CD4-positive, alpha-beta T cell (primary cell): Measurements from ENCODE around the gene COX19. TPM values are rescaled to one million over a fixed set of nuclear protein-coding genes. Genes with fewer than 3 reads are reported as not detected.
A peak's percentile ranks its signal among the peaks of the same experiment; 100 is the strongest.

Source experiments
- ATAC-seq: fragments of 200-7000 bp; cut with Tn5 transposase; one replicate; pipeline ENCODE4 v1.10.0; 2022; ENCODE audit warnings: mild to moderate bottlenecking; ENCODE audit not compliant: poor library complexity
- CTCF ChIA-PET: fragments of 350-600 bp; sonication (Branson Sonifier 250); formaldehyde crosslinking; loops from one replicate; lab custom pipeline; 2021; ENCODE audit warnings: antibody characterized with exemption, inconsistent platforms; lab: Charles Lee
- POLR2A ChIA-PET: fragments of 350-600 bp; sonication (Branson Sonifier 250); formaldehyde crosslinking; loops from one replicate; lab custom pipeline; 2021; ENCODE audit warnings: antibody characterized with exemption, inconsistent platforms; lab: Charles Lee
- DNase-seq, 14 experiments: peaks; one replicate each; pipeline ENCODE4 v3.0.0-alpha.2; 2013 to 2020; ENCODE audit warnings: mixed read lengths in 2 of 14
- H3K27ac ChIP-seq, 2 donors: one replicate each; pipeline versions ENCODE4 v1.5.1 to v1.7.0; 2013; ENCODE audit warnings: low read length in 2 of 2, low read depth in 1 of 2, mild to moderate bottlenecking in 1 of 2
- H3K27me3 ChIP-seq, 2 experiments: 1 replicate in 1 of 2; 2 replicates in 1 of 2; pipeline versions ENCODE4 v1.6.1 to v1.7.0; 2013; ENCODE audit warnings: low read length in 2 of 2, control low read depth in 1 of 2, mild to moderate bottlenecking in 1 of 2, moderate library complexity in 1 of 2; ENCODE audit not compliant: insufficient read depth in 2 of 2, control insufficient read depth in 1 of 2
- H3K36me3 ChIP-seq: one replicate; pipeline ENCODE4 v1.6.1; 2013; ENCODE audit warnings: low read length, control low read depth; ENCODE audit not compliant: insufficient read depth
- H3K4me1 ChIP-seq: one replicate; pipeline ENCODE4 v1.6.1; 2013; ENCODE audit warnings: low read length, control low read depth; ENCODE audit not compliant: insufficient read depth
- H3K4me3 ChIP-seq: one replicate; pipeline ENCODE4 v1.5.1; 2013; ENCODE audit warnings: mild to moderate bottlenecking, low read length, moderate library complexity
- H3K9me3 ChIP-seq, 2 experiments: 1 replicate in 1 of 2; 2 replicates in 1 of 2; pipeline versions ENCODE4 v1.6.1 to v1.7.0; 2013; ENCODE audit warnings: low read length in 2 of 2, mild to moderate bottlenecking in 2 of 2, control low read depth in 1 of 2, moderate library complexity in 1 of 2; ENCODE audit not compliant: control insufficient read depth in 1 of 2, insufficient read depth in 1 of 2
- H3K27ac Mint-ChIP-seq: one replicate; pipeline ENCODE4 v1.8.0; 2020; ENCODE audit warnings: mixed read lengths
- H3K27me3 Mint-ChIP-seq: one replicate; pipeline ENCODE4 v1.8.0; 2021; ENCODE audit warnings: mixed read lengths
- H3K36me3 Mint-ChIP-seq: one replicate; pipeline ENCODE4 v1.8.0; 2021; ENCODE audit warnings: low read depth, mixed read lengths
- H3K4me1 Mint-ChIP-seq: one replicate; pipeline ENCODE4 v1.8.0; 2021; ENCODE audit warnings: low read depth, mixed read lengths
- H3K4me3 Mint-ChIP-seq: one replicate; pipeline ENCODE4 v1.8.0; 2020; ENCODE audit warnings: mild to moderate bottlenecking, mixed read lengths
- H3K9me3 Mint-ChIP-seq: one replicate; pipeline ENCODE4 v1.8.0; 2020; ENCODE audit warnings: mixed read lengths
- CTCF ChIP-seq: fragments of 200-600 bp; IDR thresholded peaks from one replicate; pipeline ENCODE4 v1.8.0; 2022; ENCODE audit warnings: antibody characterized with exemption, mild to moderate bottlenecking
- intact Hi-C, 2 experiments: fragments of 100-400 bp; cut with DNase I in 1 of 2; cut with micrococcal nuclease in 1 of 2; formaldehyde crosslinking; loops; one replicate each; pipeline versions ENCODE4 v1.15.1 to v1.9.0; 2023 to 2025; cut with DNase I, micrococcal nuclease
- total RNA-seq, 174 experiments: library from RNA in 2 of 174; stranded (reverse) in 2 of 174; gene quantifications; one replicate each; pipeline ENCODE4 v1.2.3 and lab custom pipeline; 2021 to 2026

Gene COX19
- total RNA-seq, 2 experiments from 2014 or later, result 47.7 to 51.8 TPM

GRCh38 chr7:940599-941408 is 34.5 kb downstream of the COX19 start:
- intact Hi-C loops, result no loop called here
- no peak overlapping the region for H3K4me3 ChIP-seq
- DNase-seq, result peak in 1 of 14 experiments; percentile 46

GRCh38 chr7:939843-940242 is 35.5 kb downstream of the COX19 start:
- no peaks in the 10 kb centered on the region for H3K36me3 Mint-ChIP-seq
- no peaks in the 10 kb centered on the region for H3K9me3 Mint-ChIP-seq
- H3K27me3 ChIP-seq, result no peaks in the 10 kb centered on the region
- DNase-seq (peak in 1 of 14 experiments; percentile 32), ATAC-seq (no peak)
- H3K4me3 ChIP-seq, result no peak overlapping the region
- intact Hi-C loops, result no loop called here
- no peaks in the 10 kb centered on the region for H3K4me1 Mint-ChIP-seq
- H3K27me3 Mint-ChIP-seq, result peaks cover 5% of the 10 kb centered on the region
- H3K27ac Mint-ChIP-seq, result no peak overlapping the region
- H3K4me3 Mint-ChIP-seq, result no peak overlapping the region
- H3K36me3 ChIP-seq, result no peaks in the 10 kb centered on the region
- H3K4me1 ChIP-seq, result peaks cover 8% of the 10 kb centered on the region
- H3K27ac ChIP-seq, result no peak overlapping the region
- POLR2A ChIA-PET, result no interaction called here
- no peak for TF ChIP-seq CTCF
- CTCF ChIA-PET, result interaction anchor here (1.1 kb wide), 1 partner anchor 53 kb away, joined by 3 read pairs; no protein-coding TSS in a partner anchor
- H3K9me3 ChIP-seq, result peaks cover 0 to 5% of the 10 kb centered on the region in 2 experiments

More at GRCh38 chr7:940599-941408, 34.5 kb downstream of the COX19 start:
- ChIA-PET POLR2A (no interaction called here), CTCF (interaction anchor here (0.9 to 1.1 kb wide), 2 partner anchors 52 to 53 kb away, joined by 3 read pairs; no protein-coding TSS in a partner anchor)
- Histone ChIP-seq H3K36me3 (no peaks in the 10 kb centered on the region), H3K9me3 (peaks cover 0 to 5% of the 10 kb centered on the region in 2 experiments), H3K27ac (no peak overlapping the region), H3K4me1 (peaks cover 8% of the 10 kb centered on the region), H3K27me3 (no peaks in the 10 kb centered on the region)
- ATAC-seq, result no peak
- Mint-ChIP-seq H3K27ac (no peak overlapping the region), H3K9me3 (no peaks in the 10 kb centered on the region), H3K27me3 (peaks cover 5% of the 10 kb centered on the region), H3K4me3 (no peak overlapping the region), H3K36me3 (no peaks in the 10 kb centered on the region), H3K4me1 (no peaks in the 10 kb centered on the region)
- TF ChIP-seq CTCF, result no peak

GRCh38 chr7:938546-939185 is 36.7 kb downstream of the COX19 start:
- no peaks in the 10 kb centered on the region for H3K36me3 ChIP-seq
- Mint-ChIP-seq H3K27ac (no peak overlapping the region), H3K36me3 (no peaks in the 10 kb centered on the region), H3K27me3 (peaks cover 5% of the 10 kb centered on the region), H3K9me3 (no peaks in the 10 kb centered on the region), H3K4me3 (no peak overlapping the region), H3K4me1 (no peaks in the 10 kb centered on the region)
- no peak for TF ChIP-seq CTCF
- no peaks in the 10 kb centered on the region for H3K27me3 ChIP-seq
- ATAC-seq (no peak), DNase-seq (no peak)
- peaks cover 0 to 5% of the 10 kb centered on the region in 2 experiments for H3K9me3 ChIP-seq
- POLR2A ChIA-PET, result no interaction called here
- no peak overlapping the region for H3K27ac ChIP-seq
- intact Hi-C loops, result no loop called here
- CTCF ChIA-PET, result no interaction called here
- no peak overlapping the region for H3K4me3 ChIP-seq
- peaks cover 8% of the 10 kb centered on the region for H3K4me1 ChIP-seq
